ENCODE data around the gene RAP1GDS1.
"Not testable (repeated sequence)": the region's sequence is repeated elsewhere in the genome, so short reads cannot be mapped to it uniquely, and the experiment has no call there.

The RAP1GDS1 gene

DNA sequence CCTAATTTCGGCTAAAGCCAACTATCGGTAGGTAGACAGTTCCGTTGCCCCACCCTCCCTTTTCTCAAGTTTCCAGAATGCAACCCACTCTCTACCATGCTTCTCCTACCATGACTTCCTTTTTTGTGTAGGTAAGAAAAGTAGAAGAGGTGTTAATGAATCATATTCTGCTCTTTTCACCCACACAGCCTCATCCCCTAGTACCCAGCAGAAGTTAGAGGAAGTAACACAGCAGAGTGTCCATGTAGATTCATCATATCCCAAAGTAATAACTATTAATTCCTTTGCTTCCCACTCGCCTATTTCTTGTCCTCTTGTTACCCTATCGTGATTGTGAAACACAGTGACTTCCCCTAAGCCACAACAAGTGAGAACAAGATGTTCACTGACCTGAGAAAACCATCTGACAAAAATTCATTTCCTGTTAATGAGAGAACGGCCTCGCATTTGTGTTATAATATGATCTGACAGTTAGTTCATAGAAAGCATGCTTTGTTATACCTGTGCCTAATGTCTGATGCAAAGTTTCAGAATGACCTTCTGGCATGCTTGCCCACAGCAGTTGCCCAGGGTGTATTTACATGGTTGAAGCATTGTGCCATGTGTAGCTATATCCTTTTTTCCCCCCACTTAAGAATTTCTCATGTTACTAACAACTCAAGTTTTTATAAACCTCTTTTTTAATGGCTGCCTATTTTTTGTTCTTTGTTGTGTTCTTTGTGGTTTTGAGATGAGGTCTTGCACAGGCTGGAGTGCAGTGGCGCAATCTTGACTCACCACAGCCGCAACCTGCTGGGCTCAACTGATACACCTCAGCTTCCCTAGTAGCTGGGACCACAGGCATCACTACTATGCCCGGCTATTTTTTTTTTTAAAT, 185.6 kb downstream of the RAP1GDS1 start:
- DNase-seq: peak; percentile 67 to 75

DNA sequence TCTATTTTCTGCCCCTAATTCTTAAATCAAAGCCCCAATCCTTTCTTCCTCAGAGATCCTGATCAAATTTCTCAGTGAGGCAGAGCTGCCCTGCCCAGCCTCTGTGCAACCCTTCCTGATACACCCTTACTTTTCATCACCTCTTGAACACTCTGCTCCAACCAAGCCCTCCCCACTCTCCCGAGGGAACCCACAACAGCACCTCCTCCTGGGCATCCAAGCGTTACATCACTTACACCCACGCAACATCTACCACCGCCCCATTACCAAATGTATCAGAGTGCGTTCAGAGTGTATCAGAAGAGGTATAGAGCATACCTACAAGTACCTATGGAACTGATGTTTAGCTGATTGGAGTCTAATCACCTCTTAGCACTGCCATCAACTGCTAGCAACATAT, 186.5 kb downstream of the RAP1GDS1 start:
- peak in 1 of 2 experiments; percentile 31 for DNase-seq

DNA sequence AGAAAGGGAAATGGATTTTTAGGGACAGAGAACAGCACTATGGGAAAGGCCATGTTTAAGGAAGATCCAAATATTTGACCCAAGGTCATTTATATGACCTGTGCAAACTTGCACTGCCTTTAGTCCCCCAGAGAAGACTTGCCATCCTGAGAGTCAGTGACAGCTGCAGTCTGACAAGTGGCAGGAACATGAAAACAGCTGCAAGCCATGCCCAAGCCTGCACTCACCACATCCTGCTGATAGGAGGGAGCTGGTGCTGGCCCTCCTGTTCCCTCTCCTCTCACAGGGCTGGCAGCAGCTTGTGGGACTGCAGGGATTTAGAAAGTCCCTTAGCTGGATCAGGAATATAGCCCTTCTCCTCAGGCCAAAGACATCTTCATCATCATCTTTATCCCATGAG, 187.7 kb downstream of the RAP1GDS1 start:
- DNase-seq: no peak

DNA sequence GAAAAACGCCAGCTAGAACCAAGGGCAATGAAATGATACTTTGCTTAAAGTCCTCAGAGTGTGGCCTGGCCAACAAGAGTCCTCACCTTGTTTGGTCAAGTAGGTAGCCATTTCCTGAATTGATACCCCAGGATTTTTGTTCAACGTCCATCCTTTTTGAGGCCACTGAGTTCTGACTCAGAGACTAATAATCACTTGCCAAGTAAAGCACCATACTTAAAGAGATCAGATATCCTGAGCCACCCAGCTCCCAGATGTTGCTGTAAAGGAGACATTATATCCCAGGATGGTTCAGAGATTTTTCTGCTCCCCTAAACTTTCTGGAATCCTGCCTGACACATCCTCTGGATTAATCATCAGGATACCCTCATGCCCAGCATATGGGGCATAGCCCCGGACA, 190.9 kb downstream of the RAP1GDS1 start:
- no peak for DNase-seq

DNA sequence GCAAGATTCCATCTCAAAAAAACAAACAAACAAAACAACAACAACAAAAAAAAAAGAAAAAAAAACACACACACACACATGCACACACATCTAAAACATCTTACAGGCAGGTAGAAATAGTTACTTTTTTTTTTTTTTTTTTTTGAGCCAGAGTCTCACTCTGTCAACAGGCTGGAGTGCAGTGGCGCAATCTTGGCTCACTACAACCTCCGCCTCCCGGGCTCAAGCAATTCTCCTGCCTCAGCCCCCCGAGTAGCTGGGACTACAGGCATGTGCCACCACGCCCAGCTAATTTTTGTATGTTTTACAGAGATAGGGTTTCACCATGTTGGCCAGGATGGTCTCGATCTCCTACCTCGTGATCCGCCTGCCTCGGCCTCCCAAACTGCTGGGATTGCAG, 196.2 kb downstream of the RAP1GDS1 start:
- not testable (repeated sequence) for DNase-seq

GRCh38 chr4:98461121-98461865, 200.1 kb downstream of the RAP1GDS1 start:
- not testable (repeated sequence) for DNase-seq

DNA sequence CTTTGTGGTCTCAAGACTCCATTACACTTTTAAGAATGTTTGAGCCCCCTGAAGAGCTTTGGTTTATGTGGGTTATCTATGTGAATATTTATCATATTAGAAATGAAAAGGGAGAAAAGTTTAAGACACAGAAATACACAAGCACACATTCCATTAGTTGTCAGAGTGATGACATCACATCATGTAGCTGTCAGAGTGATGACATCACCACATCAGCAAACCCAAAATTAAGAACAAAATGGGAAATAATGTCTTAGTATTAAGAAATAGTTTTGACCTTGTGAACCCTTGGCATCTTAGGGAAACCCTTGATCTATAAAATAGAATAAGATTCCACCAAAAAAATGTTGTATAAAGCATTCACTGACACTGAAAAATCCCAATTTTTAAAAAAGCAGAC, 201.3 kb downstream of the RAP1GDS1 start:
- no peak for DNase-seq

GRCh38 chr4:98466868-98467599, 205.8 kb downstream of the RAP1GDS1 start:
- no peak for DNase-seq

GRCh38 chr4:98467627-98468072, 206.5 kb downstream of the RAP1GDS1 start:
- DNase-seq: peak; percentile 77

DNA sequence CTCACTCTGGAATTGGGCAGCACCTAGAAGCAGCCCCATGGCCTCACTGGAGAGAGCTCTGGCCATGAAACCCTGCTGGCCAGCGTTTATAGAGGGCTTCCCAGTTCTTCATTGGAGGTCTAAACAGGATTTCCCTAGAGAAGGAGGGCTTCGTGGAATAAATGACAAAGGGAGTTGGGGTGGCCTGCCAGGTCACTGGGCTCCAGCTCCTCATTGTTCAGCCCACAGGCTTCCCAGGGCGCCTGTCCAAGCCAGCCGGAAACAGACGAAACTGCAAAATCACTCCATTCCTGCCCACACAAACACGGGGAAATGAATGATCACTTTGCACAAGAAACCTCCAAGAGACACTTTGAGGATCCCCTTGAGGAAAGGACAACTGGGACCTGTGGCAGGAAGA, 207.5 kb downstream of the RAP1GDS1 start:
- DNase-seq: no peak

- DNase-seq: no peak
These were observed 208.6 kb downstream of the RAP1GDS1 start for GRCh38 chr4:98469771-98470170.

- no peak for DNase-seq
These were observed 209.2 kb downstream of the RAP1GDS1 start for GRCh38 chr4:98470366-98470765.

DNA sequence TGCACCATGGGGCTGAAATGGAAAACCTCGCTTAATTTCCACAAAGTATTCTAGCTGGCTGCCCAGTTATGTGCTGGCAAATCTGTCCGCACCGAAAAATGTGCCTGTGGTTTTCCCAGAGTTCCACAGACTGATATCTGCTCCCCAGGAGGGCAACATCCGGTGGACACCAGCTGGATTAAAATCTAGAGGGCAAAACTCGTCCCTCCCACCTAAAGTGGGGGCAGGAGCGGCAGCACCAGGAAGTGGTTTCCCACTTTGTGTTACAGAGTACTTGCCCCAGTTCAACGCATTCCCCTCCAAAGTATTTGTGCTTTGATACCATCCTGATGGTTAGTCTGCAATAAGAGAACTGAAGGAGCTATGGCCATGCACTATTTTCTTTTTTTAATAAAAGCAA, 209.6 kb downstream of the RAP1GDS1 start:
- no peak for DNase-seq

DNA sequence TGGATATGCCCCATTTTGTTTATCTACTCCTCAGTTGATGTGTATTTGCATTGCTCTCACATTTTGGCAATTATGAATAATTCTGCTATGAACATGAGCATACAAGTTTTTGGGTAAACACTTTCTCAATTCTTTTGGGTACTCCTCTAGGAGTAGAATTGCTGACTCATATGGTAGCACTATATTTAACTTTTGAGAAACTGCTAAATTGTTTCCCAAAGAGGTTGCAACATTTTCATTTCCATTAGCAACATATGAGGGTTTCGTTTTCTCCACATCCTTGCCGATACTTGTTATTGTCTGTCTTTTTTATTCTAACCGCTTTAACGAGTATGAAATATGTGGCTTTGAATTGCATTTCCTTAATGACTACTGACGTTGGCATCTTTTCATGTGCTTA, 211.9 kb downstream of the RAP1GDS1 start:
- no peak for DNase-seq

DNA sequence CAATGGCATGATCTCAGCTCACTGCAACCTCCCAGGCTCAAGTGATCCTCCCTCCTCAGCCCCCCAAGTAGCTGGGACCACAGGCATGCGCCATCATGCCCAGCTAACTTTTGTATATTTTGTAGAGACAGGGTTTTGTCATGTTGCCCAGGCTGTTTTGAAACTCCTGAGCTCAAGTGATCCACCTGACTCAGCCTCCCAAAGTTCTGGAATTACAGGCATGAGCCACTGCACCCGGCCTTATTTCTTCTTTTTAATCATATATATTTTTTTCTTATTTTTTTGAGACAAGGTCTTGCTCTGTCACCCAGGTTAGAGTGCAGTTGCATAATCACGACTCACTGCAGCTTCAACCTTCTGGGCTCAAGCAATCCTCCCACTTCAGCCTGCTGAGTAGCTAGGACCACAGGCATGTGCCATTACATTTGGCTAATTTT, 213.2 kb downstream of the RAP1GDS1 start:
- DNase-seq: no peak

DNA sequence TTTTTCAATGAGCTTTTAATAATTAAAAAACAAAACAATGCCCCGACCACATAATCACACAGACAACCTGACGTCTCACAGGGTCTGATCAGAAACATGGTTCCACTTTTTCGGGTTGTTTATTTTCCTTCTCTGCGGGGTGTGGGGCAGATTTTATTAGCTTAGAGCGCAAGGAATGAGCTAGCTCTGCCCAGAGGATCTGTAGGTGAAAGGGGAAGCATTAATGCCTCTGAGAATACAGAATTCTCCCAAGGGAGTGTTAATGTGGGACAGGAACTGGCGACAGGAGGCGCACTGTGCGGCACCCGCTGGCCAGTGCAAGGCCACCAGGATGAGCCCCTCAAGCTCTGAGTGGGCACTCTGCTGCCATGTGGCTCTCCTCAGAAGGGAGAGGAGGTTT, 215.7 kb downstream of the RAP1GDS1 start:
- no peak for DNase-seq

GRCh38 chr4:98479590-98479989, 218.4 kb downstream of the RAP1GDS1 start:
- DNase-seq: not testable (repeated sequence)

DNA sequence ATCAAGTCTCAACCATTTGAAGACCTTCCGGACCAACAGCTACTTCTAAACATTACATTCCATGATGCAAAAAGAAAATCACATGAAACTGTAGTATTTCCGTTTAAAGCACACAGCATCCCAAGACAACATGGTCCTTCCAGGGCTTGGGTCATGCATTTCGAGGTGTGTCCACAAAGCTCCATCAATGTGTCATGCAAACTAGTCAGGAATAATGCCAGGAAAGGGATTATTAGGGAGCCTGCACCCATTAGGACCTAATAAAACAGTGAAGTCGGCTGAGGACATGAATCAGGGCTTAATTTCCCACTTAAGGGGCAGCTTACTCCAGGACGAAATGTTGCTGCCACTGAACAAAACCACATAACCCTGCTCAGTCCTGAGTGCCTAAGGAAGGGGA, 219.4 kb downstream of the RAP1GDS1 start:
- DNase-seq: no peak

GRCh38 chr4:98481167-98481566, 220.0 kb downstream of the RAP1GDS1 start:
- no peak for DNase-seq

GRCh38 chr4:98482503-98482846, 221.3 kb downstream of the RAP1GDS1 start:
- DNase-seq: no peak

DNA sequence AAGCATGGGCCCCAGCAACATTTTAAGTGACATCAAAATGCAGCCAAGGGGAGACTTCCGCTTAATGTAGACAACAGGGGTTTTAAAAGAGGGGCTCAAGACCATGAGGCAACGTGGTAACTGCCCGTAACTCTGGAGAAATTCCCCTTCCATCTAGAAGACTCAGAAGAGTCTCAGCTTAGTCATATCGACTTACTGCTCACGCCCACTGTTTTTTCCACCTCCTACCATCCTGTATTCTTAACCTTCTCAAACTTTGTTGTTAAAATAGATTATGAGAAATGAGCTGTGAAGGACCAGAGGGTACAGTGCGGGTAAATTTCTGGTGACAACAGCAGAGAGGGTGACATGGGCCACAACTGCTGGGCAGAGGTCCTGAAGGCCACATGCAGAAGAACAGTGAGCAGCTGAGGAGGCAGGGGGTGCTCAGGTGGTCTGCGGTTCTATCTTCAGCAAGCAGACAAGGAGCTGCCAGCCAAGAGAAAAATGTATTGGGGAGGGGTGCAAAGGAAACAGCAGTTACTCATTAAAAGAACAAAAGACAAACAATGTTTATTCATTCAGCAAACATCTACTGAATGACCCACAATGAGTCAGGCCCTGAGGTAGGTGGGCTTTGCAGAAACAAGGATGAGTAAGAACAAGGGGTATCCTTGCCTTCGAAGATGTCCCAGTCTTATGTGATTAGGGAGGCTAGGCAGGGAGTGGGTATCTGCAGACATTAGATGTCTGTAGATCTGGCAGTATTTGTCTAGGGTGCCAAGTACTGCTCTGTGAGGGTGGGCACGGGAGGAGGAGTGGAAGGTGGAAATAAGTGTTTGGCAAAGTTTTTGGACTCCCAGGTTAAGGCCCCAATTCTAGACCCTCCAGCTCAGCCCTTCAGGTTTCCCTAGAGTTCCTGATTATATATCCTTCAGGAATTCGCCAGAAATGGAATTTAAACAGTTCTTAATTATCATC, 221.9 kb downstream of the RAP1GDS1 start:
- DNase-seq: peak; percentile 65 to 76

- DNase-seq: peak in 1 of 2 experiments; percentile 9
These were observed 222.8 kb downstream of the RAP1GDS1 start for GRCh38 chr4:98484031-98484430.
